Measurements from ENCODE around the gene HOXA2. TPM values are rescaled to one million over a fixed set of nuclear protein-coding genes. Genes with fewer than 3 reads are reported as not detected.
A peak's percentile ranks its signal among the peaks of the same experiment; 100 is the strongest.

HOXA2 gene
- total RNA-seq, 1 experiment from 2014 or later = 3.2 TPM

DNA sequence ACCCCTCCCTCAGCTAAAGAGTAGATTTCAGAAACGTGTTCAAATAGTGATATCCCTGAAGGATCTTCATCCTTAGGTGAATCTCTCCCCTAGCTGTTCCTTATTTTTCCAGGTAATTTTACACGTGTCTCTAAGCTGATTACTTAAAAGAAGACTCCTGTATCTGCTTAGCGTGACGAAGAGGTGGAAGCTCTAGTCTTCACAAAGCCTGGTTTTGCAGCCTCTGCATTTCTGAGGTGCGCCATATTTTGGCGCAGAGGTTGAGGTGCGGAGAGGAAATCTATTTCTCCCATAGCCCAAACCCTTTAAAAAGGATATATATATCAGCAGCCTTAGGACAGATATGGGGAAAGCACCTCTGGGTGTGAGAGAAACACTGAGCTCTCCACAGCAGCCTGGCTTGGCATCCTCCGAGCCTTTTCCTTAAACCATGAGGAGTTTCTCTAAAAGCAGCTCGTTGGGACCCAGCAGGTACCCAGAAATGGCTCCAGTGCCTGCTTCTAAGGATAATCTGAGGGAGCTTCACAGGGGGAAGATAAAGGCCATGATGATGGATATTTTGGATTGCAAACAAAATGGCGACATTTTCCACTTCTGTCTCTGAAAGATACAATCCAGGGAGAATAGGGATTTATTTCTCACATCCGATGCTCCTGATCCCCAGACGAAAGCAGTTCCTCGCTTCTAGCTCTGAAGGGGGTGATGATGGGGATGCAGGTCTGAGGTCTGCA lies 3.0 kb upstream of the HOXA2 start:
- peaks cover 21% of the 10 kb centered on the region for H3K4me1 Mint-ChIP-seq (ENCODE audit: low read depth, unreplicated experiment)

DNA sequence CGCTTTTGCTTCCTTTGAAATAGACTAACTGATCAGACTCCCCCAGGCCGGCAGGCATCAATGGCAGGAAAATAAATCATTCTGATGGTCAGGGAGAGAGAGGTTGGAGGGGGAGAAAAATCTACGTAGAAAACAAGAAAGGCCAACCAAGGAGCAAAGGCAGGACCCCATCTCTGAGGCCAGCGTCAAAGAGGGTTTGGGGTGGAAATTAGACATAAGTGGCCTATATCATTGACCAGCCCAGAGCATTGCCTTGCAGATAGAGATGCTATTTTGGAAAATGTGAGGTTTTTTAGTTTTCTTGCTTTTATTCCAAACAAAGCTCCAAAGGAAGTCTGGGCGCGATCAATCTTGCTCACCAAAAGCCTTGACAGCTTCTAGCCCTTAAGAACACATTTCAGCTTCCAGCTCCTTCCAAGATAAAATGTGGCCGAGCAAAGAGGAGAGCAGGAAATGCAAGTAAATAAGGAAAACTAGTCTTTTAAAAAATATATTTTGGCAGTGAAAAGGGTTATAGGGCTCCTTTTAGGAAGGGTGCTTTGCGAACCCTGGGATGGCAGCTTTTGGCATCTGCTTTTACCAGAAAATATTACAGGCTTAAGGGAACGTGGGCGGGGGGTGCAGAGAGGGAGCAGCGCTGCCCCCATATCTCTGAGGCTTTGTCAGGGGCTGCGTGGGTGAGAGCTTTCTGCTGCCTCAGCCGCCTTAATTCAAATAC lies 2.0 kb upstream of the HOXA2 start:
- Mint-ChIP-seq H3K4me3 (ENCODE audit: low read depth, unreplicated experiment) (no peak overlapping the region), H3K36me3 (ENCODE audit: insufficient read depth, unreplicated experiment) (peaks cover 8% of the 10 kb centered on the region), H3K27ac (ENCODE audit: unreplicated experiment) (no peak overlapping the region), H3K4me1 (ENCODE audit: low read depth, unreplicated experiment) (peaks cover 29% of the 10 kb centered on the region), H3K9me3 (ENCODE audit: low read depth, unreplicated experiment) (no peaks in the 10 kb centered on the region), H3K27me3 (ENCODE audit: unreplicated experiment) (peaks cover 28% of the 10 kb centered on the region)
- intact Hi-C loops (cut with micrococcal nuclease; ENCODE audit: unreplicated experiment) = no loop called here
- DNase-seq = no peak
- TF ChIP-seq, protein P1, sequence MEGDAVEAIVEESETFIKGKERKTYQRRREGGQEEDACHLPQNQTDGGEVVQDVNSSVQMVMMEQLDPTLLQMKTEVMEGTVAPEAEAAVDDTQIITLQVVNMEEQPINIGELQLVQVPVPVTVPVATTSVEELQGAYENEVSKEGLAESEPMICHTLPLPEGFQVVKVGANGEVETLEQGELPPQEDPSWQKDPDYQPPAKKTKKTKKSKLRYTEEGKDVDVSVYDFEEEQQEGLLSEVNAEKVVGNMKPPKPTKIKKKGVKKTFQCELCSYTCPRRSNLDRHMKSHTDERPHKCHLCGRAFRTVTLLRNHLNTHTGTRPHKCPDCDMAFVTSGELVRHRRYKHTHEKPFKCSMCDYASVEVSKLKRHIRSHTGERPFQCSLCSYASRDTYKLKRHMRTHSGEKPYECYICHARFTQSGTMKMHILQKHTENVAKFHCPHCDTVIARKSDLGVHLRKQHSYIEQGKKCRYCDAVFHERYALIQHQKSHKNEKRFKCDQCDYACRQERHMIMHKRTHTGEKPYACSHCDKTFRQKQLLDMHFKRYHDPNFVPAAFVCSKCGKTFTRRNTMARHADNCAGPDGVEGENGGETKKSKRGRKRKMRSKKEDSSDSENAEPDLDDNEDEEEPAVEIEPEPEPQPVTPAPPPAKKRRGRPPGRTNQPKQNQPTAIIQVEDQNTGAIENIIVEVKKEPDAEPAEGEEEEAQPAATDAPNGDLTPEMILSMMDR (IDR thresholded peaks at IDR 0.05; ENCODE audit: unreplicated experiment) = no peak
- CTCF ChIA-PET = no interaction called here
- BruUV-seq (replicated peaks) = no TSS peak

More for the DNA sequence above, 3.0 kb upstream of the HOXA2 start:
- H3K27ac Mint-ChIP-seq (ENCODE audit: unreplicated experiment) = no peak overlapping the region
- no peak overlapping the region for H3K4me3 Mint-ChIP-seq (ENCODE audit: low read depth, unreplicated experiment)
- CTCF ChIA-PET = no interaction called here
- no TSS peak for BruUV-seq (replicated peaks)
- no peaks in the 10 kb centered on the region for H3K9me3 Mint-ChIP-seq (ENCODE audit: low read depth, unreplicated experiment)
- TF ChIP-seq, protein P1 (IDR thresholded peaks at IDR 0.05; ENCODE audit: unreplicated experiment) = no peak
- no peak for DNase-seq
- intact Hi-C loops (cut with micrococcal nuclease; ENCODE audit: unreplicated experiment) = no loop called here
- H3K27me3 Mint-ChIP-seq (ENCODE audit: unreplicated experiment) = peaks cover 28% of the 10 kb centered on the region
- peaks cover 5% of the 10 kb centered on the region for H3K36me3 Mint-ChIP-seq (ENCODE audit: insufficient read depth, unreplicated experiment)

DNA sequence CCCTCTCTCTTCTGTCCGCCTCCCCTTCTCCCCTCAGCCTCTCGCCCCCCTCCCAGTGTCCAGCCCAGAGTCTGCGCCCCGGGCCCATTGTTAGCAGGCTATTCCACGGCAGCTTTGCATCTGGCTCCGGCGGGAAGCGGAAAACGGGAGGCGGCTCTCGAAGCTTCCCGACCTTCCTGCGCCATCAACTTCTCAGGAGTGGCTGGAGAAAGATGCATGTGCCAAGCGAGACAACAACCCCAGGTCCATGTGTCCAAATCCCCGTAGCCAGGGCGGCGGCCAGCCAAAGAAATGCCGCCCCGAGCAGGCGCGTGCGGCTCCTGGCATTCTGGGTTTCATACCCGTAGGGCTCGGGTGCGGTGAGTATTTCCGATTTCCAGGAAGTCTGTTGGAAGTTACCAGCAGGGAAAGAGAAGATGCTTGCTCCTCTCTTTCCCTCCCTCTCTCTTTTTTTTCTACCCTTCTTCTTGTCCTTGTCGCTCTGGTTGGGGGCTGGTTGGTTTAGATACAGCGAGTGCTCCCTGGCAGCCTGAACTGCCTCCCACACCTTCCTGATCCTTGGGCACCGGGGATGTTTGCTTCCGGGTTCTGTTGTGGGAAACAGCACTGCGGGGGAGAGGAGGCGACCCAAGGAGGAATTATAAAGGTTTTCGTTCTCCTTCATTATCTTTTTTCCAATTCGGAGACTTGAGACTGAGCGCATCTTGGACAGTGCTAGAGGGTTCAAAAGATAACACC lies 1.2 kb upstream of the HOXA2 start:
- intact Hi-C loops (cut with micrococcal nuclease; ENCODE audit: unreplicated experiment) = no loop called here
- TF ChIP-seq, protein P1 (IDR thresholded peaks at IDR 0.05; ENCODE audit: unreplicated experiment) = no peak
- Mint-ChIP-seq H3K4me1 (ENCODE audit: low read depth, unreplicated experiment) (peaks cover 38% of the 10 kb centered on the region), H3K36me3 (ENCODE audit: insufficient read depth, unreplicated experiment) (peaks cover 16% of the 10 kb centered on the region), H3K4me3 (ENCODE audit: low read depth, unreplicated experiment) (peak overlapping the region; percentile 60), H3K27ac (ENCODE audit: unreplicated experiment) (peak overlapping the region; percentile 9), H3K9me3 (ENCODE audit: low read depth, unreplicated experiment) (no peaks in the 10 kb centered on the region), H3K27me3 (ENCODE audit: unreplicated experiment) (peaks cover 28% of the 10 kb centered on the region)
- no peak for DNase-seq
- CTCF ChIA-PET = no interaction called here
- BruUV-seq (replicated peaks) = no TSS peak

DNA sequence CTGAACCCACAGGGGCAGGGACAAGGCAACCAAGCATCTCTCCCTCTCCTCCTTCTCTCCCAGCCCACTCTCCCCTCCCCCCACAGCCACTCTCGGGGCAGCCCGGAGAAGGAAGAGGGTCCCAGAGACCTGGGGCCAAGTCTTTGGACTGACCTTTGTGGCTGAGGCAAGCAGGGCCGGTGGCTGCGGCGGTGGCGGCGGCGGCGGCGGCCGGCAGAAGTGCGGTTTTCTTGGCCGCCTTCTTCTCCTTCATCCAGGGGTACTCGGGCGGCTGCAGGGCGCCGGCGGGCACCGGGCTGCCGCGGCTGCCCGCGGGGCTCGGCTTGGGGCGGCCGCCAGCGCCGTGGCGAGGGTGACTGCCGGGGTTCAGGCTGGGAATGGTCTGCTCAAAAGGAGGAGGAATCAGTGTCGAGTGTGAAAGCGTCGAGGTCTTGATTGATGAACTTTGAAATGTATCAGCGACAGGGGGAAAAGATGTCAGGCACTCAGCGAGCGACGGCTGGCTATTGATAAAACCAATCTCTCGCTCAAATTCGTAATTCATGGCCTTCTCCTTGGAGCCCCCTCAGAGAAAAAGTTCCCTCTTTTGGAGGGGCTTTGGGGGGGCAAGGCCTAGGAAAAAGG lies 414 bp downstream of the HOXA2 start:
- intact Hi-C loops (cut with micrococcal nuclease; ENCODE audit: unreplicated experiment) = no loop called here
- H3K27ac Mint-ChIP-seq (ENCODE audit: unreplicated experiment) = no peak overlapping the region
- CTCF ChIA-PET = no interaction called here
- H3K4me1 Mint-ChIP-seq (ENCODE audit: low read depth, unreplicated experiment) = peaks cover 53% of the 10 kb centered on the region
- no peaks in the 10 kb centered on the region for H3K9me3 Mint-ChIP-seq (ENCODE audit: low read depth, unreplicated experiment)
- DNase-seq = no peak
- no peak overlapping the region for H3K4me3 Mint-ChIP-seq (ENCODE audit: low read depth, unreplicated experiment)
- H3K27me3 Mint-ChIP-seq (ENCODE audit: unreplicated experiment) = peaks cover 28% of the 10 kb centered on the region
- peaks cover 17% of the 10 kb centered on the region for H3K36me3 Mint-ChIP-seq (ENCODE audit: insufficient read depth, unreplicated experiment)
- TF ChIP-seq, protein P1 (IDR thresholded peaks at IDR 0.05; ENCODE audit: unreplicated experiment) = no peak
- BruUV-seq (replicated peaks) = no TSS peak

Measured in Calu3 (cell line).